HG02852 (cell line): Measurements from ENCODE around the gene SFI1.
A peak's percentile ranks its signal among the peaks of the same experiment; 100 is the strongest.
"Not testable (repeated sequence)": the region's sequence is repeated elsewhere in the genome, so short reads cannot be mapped to it uniquely, and the experiment has no call there.

Experiments
- ATAC-seq: cut with Tn5 transposase; IDR thresholded peaks from one replicate; pipeline ENCODE4 v1.9.1; 2021; ENCODE audit warnings: mild to moderate bottlenecking, moderate library complexity; ENCODE audit not compliant: unreplicated experiment

The SFI1 gene

GRCh38 chr22:31491218-31491962 lies 4.9 kb upstream of the SFI1 start:
- ATAC-seq, result no peak

- ATAC-seq, result no peak
Observed at GRCh38 chr22:31492151-31492550, 4.2 kb upstream of the SFI1 start.

GRCh38 chr22:31493355-31493754 lies 3.0 kb upstream of the SFI1 start:
- ATAC-seq, result not testable (repeated sequence)

- ATAC-seq, result no peak
Observed at GRCh38 chr22:31495343-31495742, 993 bp upstream of the SFI1 start.

- ATAC-seq, result peak; percentile 17
Observed at GRCh38 chr22:31496735-31497146, 405 bp downstream of the SFI1 start.

GRCh38 chr22:31497148-31497938 lies 1.0 kb downstream of the SFI1 start:
- no peak for ATAC-seq

- ATAC-seq, result no peak
Observed at GRCh38 chr22:31501738-31502137, 5.4 kb downstream of the SFI1 start.

- no peak for ATAC-seq
Observed at GRCh38 chr22:31503211-31503964, 7.1 kb downstream of the SFI1 start.

- no peak for ATAC-seq
Observed at GRCh38 chr22:31504282-31504681, 7.9 kb downstream of the SFI1 start.

GRCh38 chr22:31507517-31507916 lies 11.2 kb downstream of the SFI1 start:
- ATAC-seq, result not testable (repeated sequence)

- ATAC-seq, result no peak
Observed at GRCh38 chr22:31508536-31508935, 12.2 kb downstream of the SFI1 start.

GRCh38 chr22:31509061-31509762 lies 12.9 kb downstream of the SFI1 start:
- ATAC-seq, result no peak

GRCh38 chr22:31520051-31520450 lies 23.7 kb downstream of the SFI1 start:
- ATAC-seq, result no peak

GRCh38 chr22:31524132-31524531 lies 27.8 kb downstream of the SFI1 start:
- ATAC-seq, result not testable (repeated sequence)

GRCh38 chr22:31526270-31526669 lies 29.9 kb downstream of the SFI1 start:
- no peak for ATAC-seq

- no peak for ATAC-seq
Observed at GRCh38 chr22:31530823-31531195, 34.5 kb downstream of the SFI1 start.

GRCh38 chr22:31532060-31532459 lies 35.7 kb downstream of the SFI1 start:
- no peak for ATAC-seq

GRCh38 chr22:31533374-31533773 lies 37.0 kb downstream of the SFI1 start:
- ATAC-seq, result no peak

GRCh38 chr22:31537019-31537535 lies 40.7 kb downstream of the SFI1 start:
- peak; percentile 76 for ATAC-seq

GRCh38 chr22:31538815-31539214 lies 42.5 kb downstream of the SFI1 start:
- ATAC-seq, result no peak

- ATAC-seq, result not testable (repeated sequence)
Observed at GRCh38 chr22:31540166-31540565, 43.8 kb downstream of the SFI1 start.
